HG02973 (cell line): ENCODE data around the gene MTMR3.

Experiments
- ATAC-seq: cut with Tn5 transposase; IDR thresholded peaks from one replicate; pipeline ENCODE4 v1.9.1; 2021; ENCODE audit warnings: moderate library complexity; ENCODE audit not compliant: unreplicated experiment

MTMR3 gene

GRCh38 chr22:29914165-29914564, 31.2 kb downstream of the MTMR3 start:
- ATAC-seq: no peak

- no peak for ATAC-seq
Observed at GRCh38 chr22:29914991-29915533, 32.1 kb downstream of the MTMR3 start.

- no peak for ATAC-seq
Observed at GRCh38 chr22:29916007-29916544, 33.1 kb downstream of the MTMR3 start.

- ATAC-seq: no peak
Observed at GRCh38 chr22:29917052-29917902, 34.3 kb downstream of the MTMR3 start.

- no peak for ATAC-seq
Observed at GRCh38 chr22:29925402-29925801, 42.4 kb downstream of the MTMR3 start.

GRCh38 chr22:29926057-29926456, 43.1 kb downstream of the MTMR3 start:
- no peak for ATAC-seq

- no peak for ATAC-seq
Observed at GRCh38 chr22:29932136-29932535, 49.2 kb downstream of the MTMR3 start.

GRCh38 chr22:29933619-29934018, 50.6 kb downstream of the MTMR3 start:
- ATAC-seq: no peak

GRCh38 chr22:29934596-29934995, 51.6 kb downstream of the MTMR3 start:
- no peak for ATAC-seq

GRCh38 chr22:29936186-29936585, 53.2 kb downstream of the MTMR3 start:
- no peak for ATAC-seq

- ATAC-seq: peak; percentile 70
Observed at GRCh38 chr22:29937940-29938693, 55.1 kb downstream of the MTMR3 start.

GRCh38 chr22:29940526-29940925, 57.6 kb downstream of the MTMR3 start:
- ATAC-seq: no peak

GRCh38 chr22:29944339-29944738, 61.4 kb downstream of the MTMR3 start:
- no peak for ATAC-seq

GRCh38 chr22:29945435-29945834, 62.5 kb downstream of the MTMR3 start:
- no peak for ATAC-seq

- no peak for ATAC-seq
Observed at GRCh38 chr22:29946220-29946619, 63.2 kb downstream of the MTMR3 start.

GRCh38 chr22:29947410-29948384, 64.7 kb downstream of the MTMR3 start:
- ATAC-seq: no peak

GRCh38 chr22:29948385-29948769, 65.4 kb downstream of the MTMR3 start:
- no peak for ATAC-seq

GRCh38 chr22:29949872-29950271, 66.9 kb downstream of the MTMR3 start:
- no peak for ATAC-seq

- no peak for ATAC-seq
Observed at GRCh38 chr22:29951791-29952413, 68.9 kb downstream of the MTMR3 start.
